A673 (cell line): ENCODE results near the gene GALNT18. TPM values are rescaled to one million over a fixed set of nuclear protein-coding genes. Genes with fewer than 3 reads are reported as not detected.

Experiments used
- BruUV-seq: library from RNA; stranded (reverse); fragments of 400-500 nt; replicated peaks from 2 replicates; lab custom pipeline; 2021; lab: Mats Ljungman, UMichigan
- CTCF ChIA-PET: fragments of 300-600 bp; sonication (Branson Sonifier 250); formaldehyde crosslinking; loops from one replicate; lab custom pipeline; 2022; ENCODE audit warnings: antibody characterized with exemption; lab: Charles Lee
- POLR2A ChIA-PET: fragments of 300-600 bp; sonication (Branson Sonifier 250); formaldehyde crosslinking; loops from one replicate; lab custom pipeline; 2022; ENCODE audit warnings: antibody characterized with exemption; ENCODE audit not compliant: low non-redundant PET; lab: Charles Lee
- DNase-seq: peaks from one replicate; pipeline ENCODE4 v3.0.0-alpha.2; 2015; ENCODE audit warnings: low spot score
- H3K27ac ChIP-seq: fragments of 200-600 bp; sonication (generic); 2 replicates; pipeline ENCODE4 v1.5.1; 2016; ENCODE audit warnings: mixed run types, low read depth, mild to moderate bottlenecking, mixed read lengths, antibody characterized with exemption, low read length; ENCODE audit not compliant: poor library complexity, severe bottlenecking
- H3K27me3 ChIP-seq: fragments of 200-600 bp; sonication (generic); replicated peaks from 2 replicates; pipeline ENCODE4 v1.6.1; 2017; ENCODE audit warnings: mixed run types, low read depth, mild to moderate bottlenecking, mixed read lengths, antibody characterized with exemption, low read length; ENCODE audit not compliant: insufficient read depth, poor library complexity
- H3K36me3 ChIP-seq: fragments of 200-600 bp; sonication (generic); 2 replicates; pipeline ENCODE4 v1.6.1; 2016; ENCODE audit warnings: mixed run types, mild to moderate bottlenecking, mixed read lengths, antibody characterized with exemption, low read length; ENCODE audit not compliant: insufficient read depth, poor library complexity, severe bottlenecking
- H3K4me1 ChIP-seq: fragments of 200-600 bp; sonication (generic); 2 replicates; pipeline ENCODE4 v1.6.1; 2017; ENCODE audit warnings: mixed run types, mild to moderate bottlenecking, mixed read lengths, antibody characterized with exemption, low read length; ENCODE audit not compliant: insufficient read depth, poor library complexity, severe bottlenecking
- H3K4me3 ChIP-seq: fragments of 200-600 bp; sonication (generic); 2 replicates; pipeline ENCODE4 v1.5.1; 2016; ENCODE audit warnings: low read depth, mixed run types, mild to moderate bottlenecking, mixed read lengths, low read length; ENCODE audit not compliant: poor library complexity, severe bottlenecking
- H3K9me3 ChIP-seq: fragments of 200-600 bp; sonication (generic); 2 replicates; pipeline ENCODE4 v1.6.1; 2016; ENCODE audit warnings: mixed run types, low read depth, mild to moderate bottlenecking, mixed read lengths, antibody characterized with exemption, low read length; ENCODE audit not compliant: poor library complexity, severe bottlenecking
- CTCF ChIP-seq: fragments of 300-800, 200-600 bp; sonication (generic); conservative IDR thresholded peaks from 2 replicates; pipeline ENCODE4 v1.5.1; 2017; ENCODE audit warnings: low read depth, mild to moderate bottlenecking, antibody characterized with exemption, low read length, moderate library complexity, mixed read lengths
- EZH2 ChIP-seq: fragments of 200-600 bp; sonication (generic); IDR thresholded peaks from 2 replicates; pipeline ENCODE4 v1.6.1; 2017; ENCODE audit warnings: borderline replicate concordance, low read depth, mild to moderate bottlenecking, mixed read lengths, antibody characterized with exemption, low read length; ENCODE audit not compliant: poor library complexity, severe bottlenecking
- intact Hi-C: fragments of 100-400 bp; cut with micrococcal nuclease; formaldehyde crosslinking; loops from one replicate; pipeline ENCODE4 v1.10.0; 2022; ENCODE audit not compliant: unreplicated experiment
- total RNA-seq: library from RNA; stranded (reverse); gene quantifications from 2 replicates; pipeline ENCODE4 v1.2.3, GENCODE V29; 2021

The GALNT18 gene
- total RNA-seq, 1 experiment from 2014 or later, result 0.37 TPM

- intact Hi-C loops, result no loop called here
- Histone ChIP-seq H3K36me3 (no peaks in the 10 kb centered on the region), H3K27me3 (no peaks in the 10 kb centered on the region), H3K27ac (no peak overlapping the region), H3K4me3 (no peak overlapping the region), H3K9me3 (no peaks in the 10 kb centered on the region), H3K4me1 (no peaks in the 10 kb centered on the region)
- DNase-seq, result no peak
- no TSS peak for BruUV-seq
- CTCF ChIA-PET, result no interaction called here
- no peak for TF ChIP-seq EZH2
- no peak for TF ChIP-seq CTCF
- POLR2A ChIA-PET, result no interaction called here
Observed at GRCh38 chr11:11550534-11550933, 71.3 kb downstream of the GALNT18 start.

- no peak for DNase-seq
- no peaks in the 10 kb centered on the region for H3K9me3 ChIP-seq
- ChIA-PET POLR2A (no interaction called here), CTCF (no interaction called here)
- BruUV-seq, result no TSS peak
- intact Hi-C loops, result no loop called here
- H3K4me3 ChIP-seq, result no peak overlapping the region
- H3K27me3 ChIP-seq, result no peaks in the 10 kb centered on the region
- H3K4me1 ChIP-seq, result no peaks in the 10 kb centered on the region
- TF ChIP-seq CTCF (no peak), EZH2 (no peak)
- H3K36me3 ChIP-seq, result no peaks in the 10 kb centered on the region
- H3K27ac ChIP-seq, result no peak overlapping the region
Observed at GRCh38 chr11:11545285-11546275, 76.2 kb downstream of the GALNT18 start.

GRCh38 chr11:11543656-11544055 is 78.1 kb downstream of the GALNT18 start:
- BruUV-seq, result no TSS peak
- no peaks in the 10 kb centered on the region for H3K36me3 ChIP-seq
- ChIA-PET POLR2A (no interaction called here), CTCF (no interaction called here)
- no peak overlapping the region for H3K4me3 ChIP-seq
- intact Hi-C loops, result no loop called here
- no peaks in the 10 kb centered on the region for H3K4me1 ChIP-seq
- no peak for DNase-seq
- H3K27me3 ChIP-seq, result no peaks in the 10 kb centered on the region
- no peaks in the 10 kb centered on the region for H3K9me3 ChIP-seq
- H3K27ac ChIP-seq, result no peak overlapping the region
- no peak for TF ChIP-seq CTCF
- TF ChIP-seq EZH2, result no peak
